Erythroblast (primary cell): ENCODE results near the gene RPS6KA5.

Source experiments
- DNase-seq, 2 experiments: peaks; one replicate each; lab custom pipeline; 2025; lab: John Stamatoyannopoulos, UW
- GATA1 ChIP-seq: IDR thresholded peaks from 2 replicates; pipeline ENCODE4 v1.6.1; 2011; ENCODE audit warnings: low read depth, mild to moderate bottlenecking, control low read depth, low read length, moderate library complexity
- POLR2A ChIP-seq: IDR thresholded peaks from 2 replicates; pipeline ENCODE4 v1.6.1; 2011; ENCODE audit warnings: mild to moderate bottlenecking, low read length

Gene RPS6KA5

DNA sequence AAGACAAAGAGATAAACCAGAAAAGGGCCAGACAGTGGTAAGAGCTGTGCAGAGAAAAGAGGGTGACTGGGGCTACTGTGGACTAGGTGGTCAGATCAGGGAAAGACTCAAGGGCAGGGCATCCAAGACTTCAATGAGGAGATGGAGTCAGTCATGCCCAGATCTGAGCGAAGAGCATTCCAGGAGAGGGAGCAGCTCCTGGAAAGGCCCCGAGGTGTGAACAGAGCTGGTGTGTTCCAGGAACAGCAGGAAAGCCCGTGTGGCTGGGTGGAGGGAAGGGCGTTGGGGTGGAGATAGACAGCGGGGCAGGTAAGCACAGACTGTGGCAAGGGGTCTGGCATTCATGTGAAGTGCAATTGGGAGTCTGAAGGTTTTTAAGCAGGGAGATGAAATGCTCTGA, 261.0 kb downstream of the RPS6KA5 start:
- TF ChIP-seq POLR2A (no peak), GATA1 (no peak)
- no peak for DNase-seq

DNA sequence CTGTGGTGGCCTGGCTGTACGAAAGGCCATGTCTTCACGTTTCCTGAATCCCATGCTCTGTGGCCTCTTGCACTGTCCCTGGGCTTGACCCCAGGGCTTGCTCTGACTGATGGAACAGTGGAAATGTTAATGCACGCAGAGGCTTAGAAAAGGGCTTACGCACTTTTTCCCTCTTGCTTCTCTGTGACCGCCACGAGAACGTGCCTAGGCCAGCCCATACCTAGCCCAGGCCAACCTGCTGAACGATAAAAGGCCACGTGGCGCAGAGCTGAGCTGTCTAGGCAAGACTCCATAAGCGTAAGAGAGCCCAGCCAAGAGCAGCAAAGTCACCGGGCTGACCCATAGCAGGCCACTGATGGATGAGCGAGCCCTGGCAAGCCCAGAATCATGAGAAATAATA, 262.5 kb downstream of the RPS6KA5 start:
- no peak for TF ChIP-seq POLR2A
- no peak for TF ChIP-seq GATA1
- DNase-seq, result no peak
